ENCODE results near the gene TAS2R40.
"Not testable (repeated sequence)": the region's sequence is repeated elsewhere in the genome, so short reads cannot be mapped to it uniquely, and the experiment has no call there.

The TAS2R40 gene

GRCh38 chr7:143221737-143222136 is at the start of gene TAS2R40:
Gene TAS2R40, plus strand, starts transcription at chr7:143222037. Its CDS starts 42 bp downstream, at chr7:143222079.
- DNase-seq (ENCODE audit: low read depth), result no peak
- no peak within 1 kb of the TSS for H3K4me3 ChIP-seq (ENCODE audit: low read depth, low read length)

- H3K4me3 ChIP-seq (ENCODE audit: low read depth, low read length), result no peak overlapping the region
- DNase-seq (ENCODE audit: low read depth), result no peak
Measured at GRCh38 chr7:143172354-143172753, 49.5 kb upstream of the TAS2R40 start.

GRCh38 chr7:143176128-143176527 is 45.7 kb upstream of the TAS2R40 start:
- no peak overlapping the region for H3K4me3 ChIP-seq (ENCODE audit: low read depth, low read length)
- no peak for DNase-seq (ENCODE audit: low read depth)

GRCh38 chr7:143177374-143178119 is 44.3 kb upstream of the TAS2R40 start:
- H3K4me3 ChIP-seq (ENCODE audit: low read depth, low read length), result no peak overlapping the region
- DNase-seq (ENCODE audit: low read depth), result no peak

- not testable (repeated sequence) for DNase-seq (ENCODE audit: low read depth); H3K4me3 ChIP-seq (ENCODE audit: low read depth, low read length)
Measured at GRCh38 chr7:143180771-143181170, 41.1 kb upstream of the TAS2R40 start.

GRCh38 chr7:143181349-143181748 is 40.5 kb upstream of the TAS2R40 start:
- H3K4me3 ChIP-seq (ENCODE audit: low read depth, low read length), result no peak overlapping the region
- no peak for DNase-seq (ENCODE audit: low read depth)

- no peak for DNase-seq (ENCODE audit: low read depth)
- H3K4me3 ChIP-seq (ENCODE audit: low read depth, low read length), result no peak within 1 kb of the TSS
Measured at GRCh38 chr7:143183024-143183423, 38.8 kb upstream of the TAS2R40 start, which contains the start of gene TAS2R39. Gene TAS2R39, plus strand, starts transcription at chr7:143183419. Its CDS starts 0 bp downstream, at chr7:143183419.

GRCh38 chr7:143185551-143185950 is 36.3 kb upstream of the TAS2R40 start:
- no peak overlapping the region for H3K4me3 ChIP-seq (ENCODE audit: low read depth, low read length)
- DNase-seq (ENCODE audit: low read depth), result no peak

- DNase-seq (ENCODE audit: low read depth), result no peak
- no peak overlapping the region for H3K4me3 ChIP-seq (ENCODE audit: low read depth, low read length)
Measured at GRCh38 chr7:143188994-143189393, 32.8 kb upstream of the TAS2R40 start.

- DNase-seq (ENCODE audit: low read depth), result no peak
- no peak overlapping the region for H3K4me3 ChIP-seq (ENCODE audit: low read depth, low read length)
Measured at GRCh38 chr7:143193880-143194279, 28.0 kb upstream of the TAS2R40 start.

- no peak for DNase-seq (ENCODE audit: low read depth)
- no peak overlapping the region for H3K4me3 ChIP-seq (ENCODE audit: low read depth, low read length)
Measured at GRCh38 chr7:143199040-143199439, 22.8 kb upstream of the TAS2R40 start.

GRCh38 chr7:143202161-143202560 is 19.7 kb upstream of the TAS2R40 start:
- H3K4me3 ChIP-seq (ENCODE audit: low read depth, low read length), result no peak overlapping the region
- DNase-seq (ENCODE audit: low read depth), result no peak

- no peak for DNase-seq (ENCODE audit: low read depth)
- H3K4me3 ChIP-seq (ENCODE audit: low read depth, low read length), result no peak overlapping the region
Measured at GRCh38 chr7:143203386-143203785, 18.5 kb upstream of the TAS2R40 start.

GRCh38 chr7:143205560-143206293 is 16.1 kb upstream of the TAS2R40 start:
- H3K4me3 ChIP-seq (ENCODE audit: low read depth, low read length), result no peak overlapping the region
- DNase-seq (ENCODE audit: low read depth), result no peak

GRCh38 chr7:143210541-143210940 is 11.3 kb upstream of the TAS2R40 start:
- no peak overlapping the region for H3K4me3 ChIP-seq (ENCODE audit: low read depth, low read length)
- no peak for DNase-seq (ENCODE audit: low read depth)

GRCh38 chr7:143213478-143213877 is 8.4 kb upstream of the TAS2R40 start:
- H3K4me3 ChIP-seq (ENCODE audit: low read depth, low read length); DNase-seq (ENCODE audit: low read depth): not testable (repeated sequence)

GRCh38 chr7:143214789-143215679 is 6.8 kb upstream of the TAS2R40 start:
- DNase-seq (ENCODE audit: low read depth), result peak; percentile 48
- no peak overlapping the region for H3K4me3 ChIP-seq (ENCODE audit: low read depth, low read length)

GRCh38 chr7:143216151-143216550 is 5.7 kb upstream of the TAS2R40 start:
- DNase-seq (ENCODE audit: low read depth), result no peak
- H3K4me3 ChIP-seq (ENCODE audit: low read depth, low read length), result no peak overlapping the region

GRCh38 chr7:143216686-143217085 is 5.2 kb upstream of the TAS2R40 start:
- no peak for DNase-seq (ENCODE audit: low read depth)
- H3K4me3 ChIP-seq (ENCODE audit: low read depth, low read length), result no peak overlapping the region

GRCh38 chr7:143217806-143218205 is 4.0 kb upstream of the TAS2R40 start:
- H3K4me3 ChIP-seq (ENCODE audit: low read depth, low read length), result no peak overlapping the region
- no peak for DNase-seq (ENCODE audit: low read depth)
